IPS-NIHi7 (cell line): ENCODE results near the gene IQCN.
A peak's percentile ranks its signal among the peaks of the same experiment; 100 is the strongest.

Experiments used
- DNase-seq: peaks from one replicate; pipeline ENCODE4 v3.0.0; 2012; ENCODE audit warnings: mixed read lengths; ENCODE audit errors: extremely low spot score

Gene IQCN, protein sequence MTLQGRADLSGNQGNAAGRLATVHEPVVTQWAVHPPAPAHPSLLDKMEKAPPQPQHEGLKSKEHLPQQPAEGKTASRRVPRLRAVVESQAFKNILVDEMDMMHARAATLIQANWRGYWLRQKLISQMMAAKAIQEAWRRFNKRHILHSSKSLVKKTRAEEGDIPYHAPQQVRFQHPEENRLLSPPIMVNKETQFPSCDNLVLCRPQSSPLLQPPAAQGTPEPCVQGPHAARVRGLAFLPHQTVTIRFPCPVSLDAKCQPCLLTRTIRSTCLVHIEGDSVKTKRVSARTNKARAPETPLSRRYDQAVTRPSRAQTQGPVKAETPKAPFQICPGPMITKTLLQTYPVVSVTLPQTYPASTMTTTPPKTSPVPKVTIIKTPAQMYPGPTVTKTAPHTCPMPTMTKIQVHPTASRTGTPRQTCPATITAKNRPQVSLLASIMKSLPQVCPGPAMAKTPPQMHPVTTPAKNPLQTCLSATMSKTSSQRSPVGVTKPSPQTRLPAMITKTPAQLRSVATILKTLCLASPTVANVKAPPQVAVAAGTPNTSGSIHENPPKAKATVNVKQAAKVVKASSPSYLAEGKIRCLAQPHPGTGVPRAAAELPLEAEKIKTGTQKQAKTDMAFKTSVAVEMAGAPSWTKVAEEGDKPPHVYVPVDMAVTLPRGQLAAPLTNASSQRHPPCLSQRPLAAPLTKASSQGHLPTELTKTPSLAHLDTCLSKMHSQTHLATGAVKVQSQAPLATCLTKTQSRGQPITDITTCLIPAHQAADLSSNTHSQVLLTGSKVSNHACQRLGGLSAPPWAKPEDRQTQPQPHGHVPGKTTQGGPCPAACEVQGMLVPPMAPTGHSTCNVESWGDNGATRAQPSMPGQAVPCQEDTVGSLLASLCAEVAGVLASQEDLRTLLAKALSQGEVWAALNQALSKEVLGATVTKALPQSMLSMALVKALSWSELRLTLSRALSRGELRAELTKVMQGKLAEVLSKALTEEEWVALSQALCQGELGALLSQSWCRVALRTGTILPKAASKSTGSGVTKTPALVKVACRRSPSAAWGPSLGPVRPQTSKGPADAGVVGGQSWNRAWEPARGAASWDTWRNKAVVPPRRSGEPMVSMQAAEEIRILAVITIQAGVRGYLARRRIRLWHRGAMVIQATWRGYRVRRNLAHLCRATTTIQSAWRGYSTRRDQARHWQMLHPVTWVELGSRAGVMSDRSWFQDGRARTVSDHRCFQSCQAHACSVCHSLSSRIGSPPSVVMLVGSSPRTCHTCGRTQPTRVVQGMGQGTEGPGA (N-terminal part only)

DNA sequence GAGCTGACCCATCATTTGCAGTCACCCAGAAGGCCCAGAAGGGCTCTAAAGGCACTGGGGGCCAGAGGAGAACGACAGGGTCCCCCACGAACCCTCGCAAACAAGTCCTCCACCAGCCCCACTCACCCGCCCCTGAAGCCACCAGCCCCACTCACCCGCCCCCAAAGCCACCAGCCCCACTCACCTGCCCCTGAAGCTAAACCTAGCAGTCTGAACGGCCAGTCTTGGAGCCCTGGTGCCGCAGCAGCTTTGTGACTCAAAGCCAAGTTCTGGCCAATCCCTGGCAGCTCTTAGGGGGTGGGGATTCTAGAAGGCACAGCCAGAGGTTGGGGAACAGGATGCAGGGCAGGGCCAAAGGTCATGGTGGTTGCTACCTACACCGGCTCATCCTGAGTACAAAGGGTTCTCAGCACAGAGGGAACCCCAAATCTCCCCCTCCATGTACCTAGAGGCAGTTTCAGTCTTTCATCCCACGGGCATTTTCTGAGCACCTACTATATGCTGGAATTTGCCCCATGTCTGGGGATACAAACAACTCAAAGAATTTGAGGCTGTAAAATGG is at the start of gene IQCN:
IQCN (minus strand) TSS at position 234 of the 562 bp plus-strand sequence. CDS start 4,974 bp downstream, outside the sequence.
- DNase-seq, result no peak

DNA sequence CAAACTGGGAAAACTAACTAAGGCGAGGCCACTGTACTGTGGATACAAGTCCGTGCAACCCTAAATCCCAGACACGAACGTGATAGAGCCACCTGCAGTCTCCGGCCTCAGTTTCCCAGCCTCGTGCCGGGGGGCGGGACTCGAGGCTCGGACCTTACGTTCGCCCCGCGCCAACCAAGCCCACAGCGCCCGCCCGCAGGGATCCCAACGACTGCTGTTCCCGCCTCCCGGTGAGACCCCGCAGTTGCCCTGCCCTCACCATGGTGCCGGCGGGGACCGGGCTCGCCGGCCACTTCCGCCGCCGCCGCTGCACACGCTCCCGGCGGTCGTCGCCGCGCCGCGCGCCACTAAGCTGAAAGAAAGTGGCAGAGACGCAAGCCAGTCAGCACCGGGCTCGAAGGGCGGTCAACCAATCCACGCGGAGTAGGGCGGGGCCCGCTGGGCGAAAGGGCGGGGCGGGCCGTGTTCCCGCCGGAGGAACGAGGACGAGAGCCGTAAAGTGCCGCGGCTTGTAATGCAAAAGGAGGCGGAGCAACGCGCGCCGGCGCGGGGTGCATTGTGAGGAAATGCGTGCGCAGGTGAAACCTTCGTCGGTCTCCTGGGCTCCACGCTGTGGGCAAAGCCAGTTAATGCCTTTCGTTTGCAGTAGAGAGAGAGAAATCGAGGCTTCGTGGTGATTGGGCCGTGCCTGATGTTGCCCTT is 48.7 kb upstream of the IQCN start, which contains the start of gene LSM4:
LSM4 (minus strand) TSS at position 318 of the 702 bp plus-strand sequence; CDS start at position 262, 56 bp downstream.
- DNase-seq, result peak; percentile 99

DNA sequence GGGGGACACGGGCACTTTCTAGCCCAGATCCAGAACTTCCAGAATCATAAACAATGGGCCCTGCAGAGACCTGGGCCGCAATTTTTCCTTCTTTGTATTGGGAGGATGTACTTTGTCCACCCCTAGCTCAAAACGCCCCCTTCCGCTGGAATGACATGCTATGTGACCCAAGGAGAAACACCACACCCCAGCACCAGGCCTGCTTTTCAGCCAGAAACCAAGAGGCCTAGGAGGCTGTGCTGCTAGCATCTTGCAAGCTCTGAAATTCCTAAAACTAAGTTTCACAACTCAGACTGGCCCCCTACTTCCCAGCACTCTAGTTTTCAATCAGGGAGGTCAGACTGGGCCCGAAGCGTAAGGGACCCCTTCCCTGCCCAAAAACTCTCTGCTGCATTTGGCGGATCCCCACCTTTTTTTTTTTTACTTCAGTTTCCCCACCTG is 48.1 kb upstream of the IQCN start:
- DNase-seq, result peak; percentile 65

DNA sequence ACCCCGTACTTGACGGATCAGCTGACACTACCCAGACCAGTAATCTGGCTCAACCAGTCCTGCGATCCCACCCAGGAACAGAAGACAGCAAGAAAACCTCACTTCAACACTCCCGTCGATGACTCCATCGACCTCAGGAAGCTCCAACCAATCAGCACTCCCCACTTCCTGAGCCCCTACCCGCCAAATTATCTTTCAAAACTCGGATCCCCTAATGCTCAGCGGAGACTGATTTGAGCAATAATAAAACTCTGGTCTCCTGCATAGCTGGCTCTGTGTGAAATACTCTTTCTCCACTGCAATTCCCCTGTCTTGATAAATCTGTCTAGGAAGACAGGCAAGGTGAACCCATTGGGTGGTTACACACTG is 47.5 kb upstream of the IQCN start:
- DNase-seq, result no peak

DNA sequence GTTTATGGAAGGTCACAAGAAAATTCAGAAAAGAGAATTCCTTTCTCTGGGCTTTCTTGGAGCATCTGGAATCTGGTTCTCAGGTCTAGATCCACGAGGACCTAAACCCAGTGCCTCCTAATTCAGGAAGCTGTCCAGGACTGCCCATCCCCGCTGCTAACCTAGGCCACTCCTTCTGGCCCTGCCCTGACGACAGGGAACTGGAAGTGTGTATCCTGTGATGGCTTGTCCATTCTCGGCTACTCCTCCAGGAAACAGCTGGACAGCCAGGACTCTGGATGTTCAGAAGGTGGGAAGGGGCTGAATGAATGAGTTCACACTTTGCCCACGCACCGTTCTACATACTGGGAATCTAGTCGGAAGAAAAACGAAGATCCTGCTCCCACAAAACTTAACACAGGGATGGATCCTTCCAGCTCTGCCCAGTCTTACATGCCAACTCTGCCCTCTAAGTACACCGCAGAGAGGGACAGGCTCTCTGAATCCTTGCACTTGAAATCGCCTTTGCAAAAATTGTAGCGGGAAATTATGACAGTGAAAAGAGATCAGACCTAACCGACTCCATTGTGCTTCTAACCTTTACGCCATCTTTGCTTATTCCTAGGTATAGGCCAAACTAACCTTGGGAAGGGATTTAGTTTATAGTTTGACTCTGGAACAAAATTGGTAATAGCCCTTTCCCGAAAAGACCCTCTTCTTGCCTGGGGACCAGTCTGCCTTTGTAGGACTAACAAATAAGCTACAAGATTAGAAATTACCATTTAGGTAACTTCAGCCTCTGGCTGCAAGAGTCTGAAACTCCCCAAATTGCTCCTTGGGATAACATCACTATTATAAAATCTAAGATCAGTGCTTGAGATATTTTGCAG is 46.8 kb upstream of the IQCN start:
- no peak for DNase-seq

DNA sequence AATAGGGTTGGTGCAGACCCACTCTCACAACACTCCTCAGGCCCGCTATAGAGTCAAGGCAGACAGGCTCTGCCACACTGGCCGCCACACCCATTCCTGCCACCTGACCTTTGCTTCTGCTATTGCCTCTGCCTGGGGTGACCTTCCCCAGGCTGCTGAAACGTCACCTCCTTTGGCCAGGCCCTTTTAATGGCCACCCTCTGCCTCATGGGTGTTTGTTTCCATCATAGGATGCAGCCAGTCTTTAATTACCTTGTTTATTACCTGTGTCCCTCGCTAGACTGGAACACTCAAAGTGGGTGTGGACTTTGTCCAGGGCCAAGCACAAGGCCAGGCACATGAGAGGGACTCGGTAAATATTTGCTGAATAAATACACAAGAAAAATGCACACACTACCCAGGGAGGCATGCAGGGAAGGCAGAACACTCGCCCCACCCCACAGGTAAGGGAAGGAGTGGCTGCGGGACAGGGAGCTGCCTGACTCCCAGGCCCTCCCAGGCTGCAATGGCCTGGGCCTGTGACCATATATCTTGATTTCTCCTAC is 45.4 kb upstream of the IQCN start:
- DNase-seq, result no peak

DNA sequence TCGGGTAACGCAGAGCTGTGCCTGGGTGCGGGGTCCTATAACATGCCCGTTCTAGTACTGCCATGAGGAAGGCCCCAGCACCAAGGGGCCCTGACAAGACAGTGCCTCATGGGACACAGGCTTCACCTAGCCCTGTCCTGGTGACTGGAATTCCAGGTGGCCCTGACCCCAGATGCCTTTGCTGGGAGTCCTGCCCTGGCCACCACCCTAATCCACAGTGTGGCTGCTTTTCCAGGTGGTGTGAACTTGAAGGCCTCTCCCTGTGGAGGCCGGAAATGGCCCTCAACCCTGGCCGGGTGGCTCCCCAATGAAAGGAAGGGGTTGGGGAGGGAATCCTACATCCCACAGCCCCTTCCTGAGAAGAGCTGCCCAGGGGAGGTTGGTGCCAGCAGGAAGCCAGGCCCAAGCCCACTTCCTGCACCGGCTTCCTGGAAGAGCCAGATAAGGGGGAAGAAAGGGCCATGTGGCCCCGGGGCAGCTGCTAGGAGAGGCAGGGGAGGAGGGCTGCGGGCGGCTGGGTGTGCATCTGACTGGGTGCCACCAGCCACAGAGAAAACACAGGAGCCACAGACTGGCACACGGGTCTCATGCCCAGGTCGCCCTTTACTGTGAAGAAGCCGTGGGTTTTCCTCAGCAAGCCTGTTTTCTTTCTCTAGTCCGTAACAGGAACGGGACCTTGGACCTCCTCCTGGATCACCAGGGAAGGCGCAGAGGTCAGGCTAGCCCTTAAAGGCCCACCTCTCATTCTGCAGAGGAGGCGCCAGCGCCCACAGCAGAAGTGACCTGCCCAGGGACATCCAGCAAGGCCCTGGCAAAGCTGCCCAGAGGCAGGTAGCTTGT is 43.9 kb upstream of the IQCN start:
- no peak for DNase-seq

DNA sequence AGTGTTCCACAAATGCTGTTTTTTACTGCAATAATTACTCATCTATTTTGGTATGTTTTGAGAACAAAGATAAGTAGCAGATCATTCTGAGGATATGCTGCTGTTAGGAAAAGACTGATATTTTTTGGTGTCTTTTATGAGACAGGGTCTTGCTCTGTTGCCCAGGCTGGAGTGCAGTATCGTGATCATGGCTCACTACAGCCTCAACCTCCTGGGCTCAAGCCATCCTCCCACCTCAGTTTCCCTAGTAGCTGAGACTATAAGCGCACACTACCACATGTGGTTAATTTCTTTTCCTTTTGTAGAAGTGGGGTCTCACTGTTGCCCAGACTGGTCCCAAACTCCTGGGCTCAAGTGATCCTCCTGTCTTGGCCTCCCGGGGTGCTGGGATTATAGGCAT is 39.1 kb upstream of the IQCN start:
- DNase-seq, result no peak

DNA sequence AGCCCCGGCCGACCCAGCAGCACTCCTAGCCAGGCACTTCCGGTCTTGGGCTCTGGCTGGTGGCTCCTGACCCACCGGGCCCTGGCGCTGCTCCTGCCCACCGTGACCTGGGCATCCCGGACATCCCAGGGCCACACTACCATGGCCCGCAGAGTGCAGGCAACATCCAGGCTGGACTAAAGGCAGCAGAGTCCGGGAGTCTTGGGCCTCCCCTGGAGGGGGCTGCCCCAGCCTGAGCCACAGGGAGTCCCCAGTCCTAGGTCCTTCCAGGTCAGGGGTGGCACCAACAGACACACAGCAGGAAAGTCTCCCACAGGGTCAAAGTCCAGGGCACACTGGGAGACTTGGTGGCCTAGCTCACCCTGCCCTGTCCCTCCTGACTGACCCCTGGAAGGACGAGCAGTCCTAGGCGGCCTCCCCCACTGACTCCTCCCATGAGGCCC is 37.9 kb upstream of the IQCN start:
- DNase-seq, result no peak

DNA sequence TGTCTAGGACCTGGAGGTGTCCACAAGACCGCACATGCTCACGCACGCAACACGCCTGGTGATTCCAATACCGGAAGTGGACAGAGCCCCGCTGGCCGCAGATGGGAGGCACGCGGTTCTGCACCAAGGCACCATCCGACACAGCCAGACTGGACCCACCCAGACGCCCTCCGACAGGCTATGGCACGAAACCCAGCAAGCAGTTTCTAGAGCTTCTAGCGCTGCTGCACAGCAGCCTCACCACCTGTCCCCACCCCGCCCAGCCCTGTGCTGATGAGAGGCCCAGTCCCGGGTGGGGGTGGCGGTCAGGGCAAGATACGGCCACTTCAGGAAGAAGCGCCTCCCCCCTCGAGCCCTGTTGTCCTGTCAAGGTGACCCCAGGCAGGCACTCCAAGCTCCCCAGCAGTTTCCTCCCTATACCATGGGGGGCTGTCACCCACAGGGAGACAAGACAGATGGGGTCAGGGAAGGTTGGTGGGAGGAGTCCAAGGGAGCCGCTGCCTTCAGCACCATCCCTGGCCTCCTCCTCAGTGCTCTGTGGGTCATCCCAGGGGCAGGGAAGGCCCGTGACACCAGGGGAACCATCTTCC is 37.3 kb upstream of the IQCN start:
- no peak for DNase-seq

DNA sequence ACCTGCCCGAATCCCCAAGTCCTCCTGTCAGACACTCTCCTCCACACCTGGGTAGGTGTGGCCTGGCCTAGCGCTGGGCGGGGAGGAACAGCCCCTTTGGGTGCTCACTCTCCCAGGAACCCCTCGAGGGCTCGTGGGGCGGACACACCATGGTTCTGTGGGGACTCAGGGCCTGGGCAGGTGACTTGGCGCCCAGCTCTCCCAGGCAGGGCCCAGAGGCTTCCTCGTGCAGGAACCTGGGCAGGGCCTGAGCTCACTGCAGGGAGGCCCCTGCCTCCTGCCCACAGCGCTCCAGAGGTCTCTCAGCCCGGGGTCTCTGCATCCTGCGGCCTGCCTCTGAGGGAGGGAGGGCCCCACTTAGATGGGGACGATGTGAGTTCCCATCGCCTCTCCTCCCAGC is 36.7 kb upstream of the IQCN start:
- DNase-seq, result no peak

DNA sequence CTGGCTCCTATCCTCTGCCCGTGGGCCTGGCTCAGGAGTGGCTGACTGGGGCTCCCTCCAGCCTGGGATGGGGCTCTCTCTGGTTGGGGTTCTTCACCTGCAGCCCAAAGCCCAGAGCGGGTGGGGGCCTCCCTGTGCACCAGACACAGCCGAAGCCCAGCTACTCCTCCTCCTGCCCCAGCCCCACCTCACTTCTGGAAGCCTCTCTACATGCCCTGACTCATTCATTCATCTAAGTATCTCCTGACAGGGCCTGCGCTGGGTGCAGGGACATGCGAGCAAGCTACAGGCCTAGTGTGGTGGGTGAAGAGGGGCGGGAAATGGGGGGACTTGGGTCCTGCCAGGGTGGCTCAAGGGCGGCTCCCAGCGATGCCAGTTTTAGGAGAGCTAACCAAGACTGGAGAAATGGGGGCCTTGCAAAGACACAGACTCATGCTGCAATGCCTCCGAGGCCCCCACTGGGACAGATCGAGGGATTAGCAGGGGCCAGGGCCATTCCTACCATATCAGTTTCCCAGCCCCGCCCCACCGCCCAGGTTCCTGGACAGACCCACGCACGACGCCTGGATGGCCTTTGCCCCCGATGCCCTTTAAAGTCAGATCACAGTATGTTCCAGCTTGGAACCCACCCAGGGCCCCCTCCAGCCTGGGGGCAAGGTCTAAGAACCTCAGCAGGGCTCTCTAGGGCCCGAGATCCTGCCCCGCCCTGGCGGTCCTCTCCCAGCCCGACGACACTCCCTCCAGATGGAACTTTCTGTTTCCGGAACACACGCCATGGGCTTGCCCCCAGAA is 36.1 kb upstream of the IQCN start:
- no peak for DNase-seq

DNA sequence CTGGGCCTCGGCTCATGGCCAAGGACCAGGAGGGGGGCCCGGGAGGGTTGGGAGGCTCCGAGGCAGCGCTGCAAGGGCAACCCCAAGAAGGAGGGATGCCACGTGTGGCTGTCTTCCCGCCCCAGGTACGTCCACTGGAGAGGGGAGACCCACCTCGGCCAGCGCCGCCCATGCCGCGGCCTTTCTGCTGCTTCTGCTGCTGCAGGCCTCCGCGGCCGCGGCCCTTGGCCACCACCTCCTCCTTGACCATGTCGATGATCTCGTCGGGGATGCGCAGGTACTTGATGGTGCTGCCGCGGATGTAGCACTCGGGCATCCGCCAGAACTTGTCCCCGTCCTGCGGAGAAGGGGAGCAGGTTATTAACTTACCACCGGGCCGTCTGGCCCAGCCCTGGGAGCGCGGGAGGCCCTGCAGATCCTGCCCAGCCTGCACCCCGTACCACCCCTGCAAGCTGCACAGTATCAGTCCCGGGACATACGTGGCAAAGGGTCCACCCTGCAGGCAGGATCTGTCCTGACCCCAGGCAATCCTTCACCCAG is 35.3 kb upstream of the IQCN start:
- DNase-seq, result no peak

DNA sequence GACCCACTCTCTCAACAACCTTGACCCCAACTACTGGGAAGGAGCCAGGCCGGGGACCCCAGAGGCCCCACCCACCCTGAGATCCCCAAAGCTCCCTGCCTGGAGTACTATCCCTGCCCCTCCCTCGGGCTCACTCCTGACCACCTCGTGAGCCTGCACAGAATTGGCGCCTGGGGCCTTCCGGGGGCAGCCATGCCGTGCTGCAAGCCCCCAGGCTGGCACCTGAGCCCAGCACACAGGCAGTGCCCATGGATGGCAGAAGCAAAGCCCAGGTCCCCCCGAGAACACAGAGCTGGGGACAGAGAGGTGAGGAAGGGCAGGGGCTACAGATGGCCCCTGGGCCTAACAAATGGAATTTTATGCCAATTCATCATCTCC is 34.7 kb upstream of the IQCN start:
- no peak for DNase-seq

DNA sequence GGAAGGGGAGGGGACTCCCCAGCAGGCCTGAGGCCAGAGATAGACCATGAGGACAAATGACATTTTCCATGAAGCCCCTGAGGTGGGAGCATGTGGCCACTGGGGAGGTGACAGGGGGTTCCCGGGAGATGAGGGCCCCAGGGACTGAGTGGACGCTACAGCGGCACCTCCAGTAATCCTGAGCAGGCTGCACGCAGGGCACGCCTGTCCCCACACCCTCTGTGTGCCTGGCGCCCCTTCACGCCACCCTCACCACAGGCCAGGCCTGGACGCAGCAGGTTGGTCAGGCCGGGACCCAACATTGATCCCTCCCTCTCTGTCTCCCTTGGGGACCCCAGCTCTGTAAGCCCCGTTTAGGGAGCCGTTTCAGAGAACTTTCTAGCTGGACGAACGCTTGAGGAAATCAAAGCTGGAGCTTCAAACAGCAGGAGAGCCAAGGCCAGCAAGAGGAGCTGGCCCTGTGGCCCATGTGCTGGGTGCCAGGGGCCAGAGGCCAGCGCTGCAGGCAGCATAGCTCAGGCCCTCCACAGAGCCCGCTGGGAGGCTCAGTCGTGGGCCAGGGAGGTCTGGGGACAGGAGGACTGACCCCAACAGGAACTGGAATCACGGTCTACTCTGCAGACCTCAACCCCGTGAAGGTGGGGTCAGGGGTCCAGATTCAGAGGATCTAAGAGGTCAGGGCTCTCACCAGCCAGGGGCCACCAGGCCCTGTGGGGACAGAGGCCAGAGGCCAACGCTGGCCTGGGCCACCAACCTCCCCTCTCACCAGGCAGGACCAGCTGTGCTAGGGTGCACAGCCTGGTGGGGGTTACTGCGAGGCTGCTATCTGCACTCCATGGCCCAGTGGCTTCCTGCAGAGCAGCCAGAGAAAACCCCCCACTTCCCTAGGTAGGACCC is 34.0 kb upstream of the IQCN start:
- DNase-seq, result no peak

DNA sequence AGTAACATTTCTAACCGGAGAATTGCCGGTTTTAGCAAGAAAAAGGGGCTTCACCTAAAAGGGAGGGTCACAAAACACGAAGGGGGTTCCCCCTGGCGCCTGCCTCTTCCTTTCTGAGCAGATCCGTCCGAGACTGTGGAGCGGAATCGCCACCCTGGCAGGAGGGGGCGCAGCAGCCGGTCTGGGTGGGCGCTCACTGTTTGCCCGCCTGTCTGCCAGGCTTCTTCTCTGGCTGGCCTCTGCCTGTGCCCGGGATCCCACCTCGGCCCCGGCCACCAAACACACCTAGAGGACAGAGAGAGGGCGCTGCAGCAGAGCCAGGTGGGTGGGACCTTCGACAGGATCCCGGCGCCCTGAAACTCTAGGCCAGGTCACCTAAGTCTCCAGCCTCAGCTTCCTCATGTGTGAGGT is 33.0 kb upstream of the IQCN start:
- DNase-seq, result no peak
